Ammon's horn (tissue), 1 donor: ENCODE measurements around the gene ADARB1.

Experiments used
- DNase-seq: peaks from one replicate; pipeline ENCODE4 v3.0.0-alpha.2; 2016; ENCODE audit warnings: low spot score

The ADARB1 gene

DNA sequence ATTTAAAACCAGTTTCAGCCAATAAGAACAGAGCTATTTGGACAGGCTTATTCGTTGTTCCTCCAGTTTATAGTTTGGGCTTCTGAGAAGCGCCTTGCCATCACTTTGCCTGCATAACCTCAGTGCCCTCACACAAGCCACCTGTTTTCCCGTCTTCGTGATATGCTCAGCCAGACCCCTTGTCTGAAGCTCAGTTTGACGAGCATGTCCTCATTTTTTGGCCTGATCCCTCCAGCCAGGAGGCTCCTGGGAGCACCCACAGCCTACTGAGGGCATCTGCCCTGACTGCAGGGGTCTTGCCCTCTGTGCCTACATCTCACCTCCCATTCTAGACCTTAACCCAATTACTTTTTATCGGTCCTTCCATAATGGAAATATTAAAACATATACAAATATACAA is 95.3 kb downstream of the ADARB1 start:
- no peak for DNase-seq

DNA sequence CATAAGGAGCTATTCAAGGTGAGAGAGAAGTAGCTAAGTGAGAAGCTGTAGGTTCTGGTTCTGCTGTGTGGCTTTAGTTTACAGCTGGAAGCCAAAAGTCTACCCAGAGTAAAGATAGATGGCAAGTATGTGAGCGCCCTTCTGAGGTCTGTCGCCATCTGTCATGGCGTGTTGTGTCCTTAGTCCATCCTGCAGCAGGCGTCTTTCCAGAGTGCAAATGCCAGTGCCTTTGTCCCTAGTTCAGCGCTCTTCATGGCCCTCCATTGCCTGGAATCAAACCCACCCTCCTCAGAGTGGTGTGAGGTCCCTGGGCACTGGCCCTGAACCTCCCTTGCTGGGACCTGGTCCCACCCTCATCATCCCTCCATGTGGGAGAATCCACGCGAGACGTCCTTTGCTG is 96.6 kb downstream of the ADARB1 start:
- DNase-seq, result no peak

DNA sequence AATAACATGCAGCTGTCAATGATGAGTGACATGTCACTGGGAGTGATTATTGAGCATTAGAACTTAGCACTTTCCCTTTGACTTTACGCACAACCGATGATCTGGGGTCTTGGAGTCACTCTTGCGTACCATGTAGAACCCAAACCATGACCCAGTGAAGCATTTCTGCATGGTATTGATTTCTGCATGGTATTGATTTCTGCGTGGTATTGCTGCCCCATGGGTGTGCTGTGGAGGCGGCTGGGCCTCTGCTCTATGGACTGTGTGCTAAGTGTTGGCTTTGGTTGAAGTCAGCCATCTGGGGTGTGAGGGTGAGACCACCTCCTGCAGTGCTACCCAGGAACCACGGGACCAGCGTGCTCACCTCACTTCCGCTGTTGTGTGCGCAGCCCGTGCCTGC is 98.0 kb downstream of the ADARB1 start:
- no peak for DNase-seq

DNA sequence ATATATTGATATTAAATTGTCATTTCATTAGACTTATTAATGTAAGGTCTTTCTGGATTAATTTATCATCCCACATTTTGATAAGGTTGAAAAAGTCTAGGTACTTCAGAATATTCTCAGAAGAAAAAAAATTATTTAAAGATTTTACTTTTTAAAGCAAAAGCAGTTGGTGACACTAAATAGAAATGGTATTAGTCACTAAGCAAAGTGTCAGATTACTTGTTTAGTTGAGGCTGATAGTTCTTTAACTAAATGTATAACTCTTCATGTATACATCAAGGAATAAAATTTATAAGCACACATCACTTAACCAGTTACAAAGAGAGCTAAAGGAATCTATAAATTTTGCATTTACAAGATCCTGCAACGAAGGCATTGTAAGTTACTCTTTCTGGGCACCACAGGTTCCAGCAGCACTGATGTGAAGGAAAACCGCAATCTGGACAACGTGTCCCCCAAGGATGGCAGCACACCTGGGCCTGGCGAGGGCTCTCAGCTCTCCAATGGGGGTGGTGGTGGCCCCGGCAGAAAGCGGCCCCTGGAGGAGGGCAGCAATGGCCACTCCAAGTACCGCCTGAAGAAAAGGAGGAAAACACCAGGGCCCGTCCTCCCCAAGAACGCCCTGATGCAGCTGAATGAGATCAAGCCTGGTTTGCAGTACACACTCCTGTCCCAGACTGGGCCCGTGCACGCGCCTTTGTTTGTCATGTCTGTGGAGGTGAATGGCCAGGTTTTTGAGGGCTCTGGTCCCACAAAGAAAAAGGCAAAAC is 101.1 kb downstream of the ADARB1 start:
- no peak for DNase-seq

DNA sequence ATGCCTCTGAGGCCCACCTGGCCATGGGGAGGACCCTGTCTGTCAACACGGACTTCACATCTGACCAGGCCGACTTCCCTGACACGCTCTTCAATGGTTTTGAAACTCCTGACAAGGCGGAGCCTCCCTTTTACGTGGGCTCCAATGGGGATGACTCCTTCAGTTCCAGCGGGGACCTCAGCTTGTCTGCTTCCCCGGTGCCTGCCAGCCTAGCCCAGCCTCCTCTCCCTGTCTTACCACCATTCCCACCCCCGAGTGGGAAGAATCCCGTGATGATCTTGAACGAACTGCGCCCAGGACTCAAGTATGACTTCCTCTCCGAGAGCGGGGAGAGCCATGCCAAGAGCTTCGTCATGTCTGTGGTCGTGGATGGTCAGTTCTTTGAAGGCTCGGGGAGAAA is 101.8 kb downstream of the ADARB1 start:
- DNase-seq, result no peak

DNA sequence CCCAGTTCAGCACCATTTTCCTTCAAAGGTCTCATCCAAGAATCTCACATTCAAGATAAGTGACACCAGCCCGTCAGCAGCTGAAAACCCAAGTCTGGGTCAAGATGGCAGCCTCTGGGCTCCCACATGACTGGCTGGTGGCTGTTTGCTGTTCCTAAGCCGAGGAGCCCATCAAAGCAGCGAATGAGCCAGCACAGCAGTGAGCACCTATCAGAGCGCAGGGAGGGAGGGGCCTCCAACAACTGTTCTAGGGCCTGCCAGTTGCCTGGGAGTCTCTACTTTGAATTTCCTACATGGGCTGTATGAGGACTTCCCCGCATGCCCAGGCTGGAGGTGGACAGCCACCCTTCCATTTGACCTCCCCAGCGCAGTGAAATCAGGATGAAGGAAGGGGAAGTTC is 102.7 kb downstream of the ADARB1 start:
- DNase-seq, result no peak

DNA sequence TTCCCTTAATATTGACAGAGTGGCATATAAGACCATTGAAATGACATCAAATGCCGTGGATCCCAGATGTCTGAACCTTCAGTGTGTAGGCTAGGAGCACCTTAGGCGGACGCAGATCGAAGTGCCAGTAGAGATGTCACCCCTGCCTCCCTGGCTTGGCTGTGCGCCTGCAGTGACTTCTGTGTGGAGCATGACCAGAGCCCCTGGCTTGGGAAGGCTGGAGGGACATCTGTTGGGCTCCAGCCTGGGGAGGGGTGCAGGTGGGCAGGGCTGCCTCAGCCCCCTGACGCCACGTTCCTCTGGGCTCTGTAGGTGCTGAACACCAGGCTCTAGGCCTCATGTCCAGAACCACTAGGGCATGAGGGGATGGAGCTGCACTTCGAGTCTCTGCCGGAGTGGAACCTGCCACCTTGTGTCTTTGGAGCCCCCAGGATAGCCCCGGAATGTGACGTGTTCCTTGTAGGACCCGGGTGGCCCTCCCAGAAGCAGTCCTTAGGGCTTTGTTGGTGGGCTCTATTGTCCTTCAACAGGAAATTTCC is 103.8 kb downstream of the ADARB1 start:
- DNase-seq, result no peak

DNA sequence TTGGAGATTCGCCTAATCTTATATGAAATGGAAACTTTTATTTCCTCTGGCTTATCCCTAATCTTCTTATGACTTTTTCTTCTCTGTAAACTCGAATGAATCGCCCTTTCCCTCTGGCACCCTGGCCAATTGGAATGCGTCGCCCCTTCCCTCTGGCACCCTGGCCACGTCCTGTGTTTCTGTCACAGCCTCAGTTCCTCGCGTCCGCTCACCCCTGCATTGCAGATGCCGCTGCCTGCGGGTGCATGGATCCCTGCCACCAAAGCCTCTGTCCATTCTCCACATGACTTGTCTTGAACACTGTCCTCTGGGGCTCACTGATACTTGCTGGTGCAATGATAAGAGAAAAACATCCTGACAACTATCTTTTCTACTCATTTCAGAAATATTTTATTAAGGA is 104.6 kb downstream of the ADARB1 start:
- no peak for DNase-seq

DNA sequence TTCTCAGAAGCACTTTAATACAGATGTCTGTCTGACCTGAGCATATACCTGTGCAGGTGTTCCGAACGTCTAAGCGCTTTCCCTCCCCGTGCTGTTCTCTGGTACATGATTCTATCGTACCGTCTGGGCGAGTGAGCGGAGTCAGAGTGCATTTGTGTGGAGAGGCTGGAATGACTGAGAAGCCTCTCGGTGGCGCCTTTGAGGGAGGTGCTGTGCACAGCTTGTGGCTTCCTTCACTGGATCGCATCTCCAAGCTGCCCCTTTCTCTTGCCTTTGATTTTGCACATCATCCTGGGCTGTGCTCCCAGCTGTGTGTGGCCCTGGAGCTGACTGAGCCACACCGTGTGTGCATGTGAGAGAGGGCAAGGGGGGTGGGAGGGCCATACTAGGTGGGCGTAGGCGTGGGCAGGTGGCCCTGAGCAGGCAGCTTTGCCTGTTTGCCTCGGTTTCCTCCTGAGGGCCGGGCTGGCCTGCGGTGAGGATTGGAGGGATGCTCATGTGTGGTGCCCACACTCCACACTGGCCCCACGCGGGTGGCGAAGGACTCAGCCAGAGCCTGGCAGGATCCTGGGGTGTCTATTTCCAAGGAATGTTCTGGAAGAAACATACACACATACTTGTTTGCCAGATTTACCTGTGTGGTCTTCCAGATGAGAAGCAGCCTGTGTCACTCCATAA is 105.3 kb downstream of the ADARB1 start:
- DNase-seq, result no peak

DNA sequence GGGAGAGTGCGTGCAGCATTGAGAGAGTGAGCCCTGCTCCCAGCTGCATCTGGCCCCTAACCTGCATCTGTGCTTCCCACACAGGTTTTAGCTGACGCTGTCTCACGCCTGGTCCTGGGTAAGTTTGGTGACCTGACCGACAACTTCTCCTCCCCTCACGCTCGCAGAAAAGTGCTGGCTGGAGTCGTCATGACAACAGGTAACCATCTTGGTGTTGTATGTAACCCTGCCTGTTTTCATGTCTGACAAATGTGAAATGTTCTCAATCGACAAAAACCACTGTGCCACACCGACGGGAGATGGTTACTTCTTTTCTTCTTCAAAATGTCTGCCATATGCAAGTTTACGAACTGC is 105.8 kb downstream of the ADARB1 start:
- DNase-seq, result no peak

DNA sequence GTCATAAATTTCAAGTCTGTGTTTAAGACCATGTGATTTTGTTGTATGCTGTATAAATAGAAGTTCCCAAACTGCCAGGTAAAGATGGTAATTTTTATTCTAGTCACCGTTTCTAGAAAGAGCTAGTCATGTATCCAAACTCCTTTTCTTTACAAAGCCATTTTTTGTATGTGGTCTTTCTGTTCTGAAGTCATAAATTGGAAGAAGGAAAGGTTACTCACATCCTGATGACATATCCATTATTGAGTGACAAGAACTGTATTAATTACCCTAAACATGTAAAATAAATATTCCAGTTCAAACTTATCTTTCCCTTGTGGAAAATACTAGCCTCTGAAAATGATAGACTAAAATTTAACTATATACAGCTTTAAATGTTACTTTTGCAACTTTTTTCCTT is 108.6 kb downstream of the ADARB1 start:
- no peak for DNase-seq

DNA sequence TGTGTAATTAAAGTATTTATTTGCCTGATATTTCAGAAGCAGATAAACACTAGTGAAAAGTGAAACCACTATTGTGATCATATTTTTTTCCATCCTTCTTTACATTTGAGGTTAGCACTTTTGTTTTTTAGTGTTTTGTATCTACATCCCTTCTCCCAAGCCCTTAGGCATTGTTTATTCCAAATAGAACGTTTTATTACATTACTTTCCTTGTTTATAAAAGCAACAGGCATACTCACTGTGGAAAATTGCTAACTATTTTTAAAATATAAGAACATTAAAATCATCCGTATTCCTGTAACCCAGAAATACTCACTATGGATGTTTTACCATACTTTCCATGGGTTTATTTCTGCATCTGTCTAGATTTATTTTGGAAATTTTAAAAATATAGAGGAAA is 109.5 kb downstream of the ADARB1 start:
- DNase-seq, result no peak

DNA sequence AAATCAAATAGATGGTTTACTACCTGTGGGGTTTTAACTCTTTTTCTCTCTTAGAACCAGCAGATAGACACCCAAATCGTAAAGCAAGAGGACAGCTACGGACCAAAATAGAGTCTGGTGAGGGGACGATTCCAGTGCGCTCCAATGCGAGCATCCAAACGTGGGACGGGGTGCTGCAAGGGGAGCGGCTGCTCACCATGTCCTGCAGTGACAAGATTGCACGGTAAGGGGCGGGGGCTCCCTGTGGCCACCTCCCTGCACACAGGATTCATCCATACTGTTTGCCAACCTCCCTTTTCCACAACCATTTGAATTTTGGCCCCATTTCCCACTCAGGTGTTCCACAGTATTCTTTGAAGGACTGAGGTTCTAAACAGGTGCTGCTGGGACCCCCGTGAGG is 110.5 kb downstream of the ADARB1 start:
- DNase-seq, result no peak

DNA sequence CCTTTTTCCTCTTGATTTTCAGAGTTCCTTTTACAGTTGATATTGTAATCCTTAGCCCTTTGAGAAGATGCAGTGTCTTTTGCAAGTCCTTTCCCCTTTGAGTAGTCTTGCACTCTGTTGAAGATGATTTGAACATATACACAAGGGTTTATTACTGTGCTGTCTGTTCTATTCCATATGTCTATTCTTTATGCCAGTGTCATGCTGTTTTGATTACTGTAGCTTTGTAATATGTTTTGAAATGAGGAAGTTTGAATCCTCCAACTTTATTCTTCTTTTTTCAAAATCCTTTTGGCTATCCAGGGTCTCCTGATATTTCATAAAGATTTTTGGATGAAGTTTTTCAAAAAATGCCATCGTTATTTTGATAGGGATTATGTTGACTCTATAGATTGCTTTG is 112.3 kb downstream of the ADARB1 start:
- DNase-seq, result no peak

DNA sequence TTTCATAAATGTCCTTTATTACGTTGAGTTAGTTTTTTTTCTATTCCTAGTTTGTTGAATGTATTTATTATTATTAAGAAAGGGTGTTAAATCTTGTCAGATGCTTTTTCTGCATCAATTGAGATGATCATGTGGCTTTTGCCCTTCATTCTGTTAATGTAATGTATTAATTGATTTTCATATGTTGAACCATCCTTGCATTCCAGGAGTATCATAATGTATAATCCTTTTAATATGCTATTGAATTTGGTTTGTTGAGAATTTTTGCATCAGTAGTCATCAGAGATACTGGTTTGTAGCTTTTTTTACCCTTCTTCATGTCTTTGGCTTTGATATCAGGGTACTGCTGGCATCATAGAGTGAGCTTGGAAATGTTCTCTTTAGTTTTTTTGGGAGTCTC is 113.3 kb downstream of the ADARB1 start:
- no peak for DNase-seq

DNA sequence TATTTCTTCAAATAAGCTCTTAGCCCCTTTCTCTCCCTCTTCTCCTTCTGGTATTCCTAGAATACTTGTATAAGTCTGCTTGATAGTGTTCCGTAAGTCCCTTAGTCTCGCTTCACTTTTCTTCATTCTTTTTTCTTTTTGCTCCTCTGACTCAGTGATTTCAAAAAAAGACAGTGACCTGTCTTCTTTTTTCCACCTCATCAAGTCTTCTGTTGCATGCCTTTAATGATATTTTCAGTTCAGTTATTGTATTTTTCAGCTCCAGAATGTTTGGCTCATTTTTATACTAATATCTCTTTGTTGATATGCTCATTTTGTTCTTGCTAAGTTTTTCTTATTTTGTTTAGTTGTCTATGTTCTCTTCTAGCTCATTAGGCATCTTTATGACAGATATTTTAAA is 115.6 kb downstream of the ADARB1 start:
- DNase-seq, result no peak

DNA sequence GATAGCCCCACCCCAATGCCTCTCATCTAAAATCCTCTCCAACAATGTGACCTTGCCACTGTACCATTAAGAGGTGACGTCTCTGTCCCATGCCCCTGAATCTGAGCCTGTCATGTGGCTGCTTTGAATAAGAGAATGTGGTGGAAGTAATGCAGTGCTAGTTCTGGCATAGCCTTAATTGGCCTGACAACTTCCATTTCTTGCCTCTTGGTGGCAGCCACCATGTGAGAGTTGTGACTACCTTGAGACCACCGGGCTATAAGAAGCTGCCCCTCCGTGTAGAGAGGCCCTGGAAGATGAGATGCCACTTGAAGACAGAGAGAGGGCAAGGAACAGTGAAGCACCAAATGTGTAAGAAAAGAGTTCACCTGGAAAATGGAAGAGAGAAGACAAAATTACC is 118.0 kb downstream of the ADARB1 start:
- DNase-seq, result no peak

DNA sequence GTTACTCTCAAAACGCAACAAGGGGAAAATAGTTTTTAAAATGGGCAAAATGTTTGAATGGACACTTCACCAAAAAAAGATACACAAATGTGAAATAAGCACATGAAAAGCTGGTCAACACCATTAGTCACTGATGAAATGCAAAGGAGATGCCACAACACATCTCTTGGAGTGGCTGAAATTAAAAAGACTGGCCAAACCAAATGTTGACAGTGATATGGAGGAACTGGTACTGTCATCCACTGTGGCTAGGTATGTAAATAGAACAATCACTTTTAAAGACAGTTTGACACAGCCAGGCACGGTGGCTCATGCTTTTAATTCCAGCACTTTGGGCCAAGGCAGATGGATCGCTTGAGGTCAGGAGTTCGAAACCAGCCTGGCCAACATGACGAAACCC is 122.2 kb downstream of the ADARB1 start:
- no peak for DNase-seq

DNA sequence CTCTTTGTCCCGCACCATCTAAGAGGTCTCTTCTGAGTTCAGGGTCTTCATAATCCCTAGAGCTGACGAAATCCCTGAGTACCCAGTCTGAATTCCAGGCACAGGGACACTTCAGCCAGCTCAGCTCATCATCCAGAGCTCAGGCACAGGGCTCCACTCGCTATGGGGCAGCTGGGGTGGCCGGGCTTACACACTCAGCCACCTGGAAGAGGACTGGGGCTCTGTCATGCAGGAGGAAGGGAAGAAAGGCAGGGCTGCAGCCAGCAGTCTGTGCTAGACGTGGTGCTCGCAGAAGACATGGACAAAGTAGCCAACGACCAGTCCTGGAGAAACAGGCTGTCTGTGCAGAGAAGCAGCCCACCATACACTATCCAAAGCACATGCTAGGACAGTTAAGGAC is 124.8 kb downstream of the ADARB1 start:
- DNase-seq, result no peak

DNA sequence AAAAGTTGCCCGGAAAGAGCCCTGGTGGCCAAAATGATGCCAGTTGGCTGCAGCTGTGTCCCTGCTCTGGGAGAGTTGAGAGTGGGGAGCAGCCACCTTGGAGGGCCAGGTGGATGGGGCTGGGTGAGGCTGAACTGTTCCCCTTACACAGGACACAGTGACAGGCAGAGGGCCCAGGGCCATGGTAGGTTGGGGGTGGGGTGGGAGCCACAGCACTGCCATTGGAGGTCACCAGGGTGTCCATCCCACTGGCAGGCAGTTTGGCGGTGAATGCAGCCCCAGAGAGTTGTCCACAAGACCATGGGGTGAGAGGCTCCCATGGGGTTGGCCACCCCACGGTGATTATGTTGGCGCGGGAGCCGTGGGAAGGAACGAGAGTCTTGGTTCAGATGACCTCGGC is 125.7 kb downstream of the ADARB1 start:
- no peak for DNase-seq

DNA sequence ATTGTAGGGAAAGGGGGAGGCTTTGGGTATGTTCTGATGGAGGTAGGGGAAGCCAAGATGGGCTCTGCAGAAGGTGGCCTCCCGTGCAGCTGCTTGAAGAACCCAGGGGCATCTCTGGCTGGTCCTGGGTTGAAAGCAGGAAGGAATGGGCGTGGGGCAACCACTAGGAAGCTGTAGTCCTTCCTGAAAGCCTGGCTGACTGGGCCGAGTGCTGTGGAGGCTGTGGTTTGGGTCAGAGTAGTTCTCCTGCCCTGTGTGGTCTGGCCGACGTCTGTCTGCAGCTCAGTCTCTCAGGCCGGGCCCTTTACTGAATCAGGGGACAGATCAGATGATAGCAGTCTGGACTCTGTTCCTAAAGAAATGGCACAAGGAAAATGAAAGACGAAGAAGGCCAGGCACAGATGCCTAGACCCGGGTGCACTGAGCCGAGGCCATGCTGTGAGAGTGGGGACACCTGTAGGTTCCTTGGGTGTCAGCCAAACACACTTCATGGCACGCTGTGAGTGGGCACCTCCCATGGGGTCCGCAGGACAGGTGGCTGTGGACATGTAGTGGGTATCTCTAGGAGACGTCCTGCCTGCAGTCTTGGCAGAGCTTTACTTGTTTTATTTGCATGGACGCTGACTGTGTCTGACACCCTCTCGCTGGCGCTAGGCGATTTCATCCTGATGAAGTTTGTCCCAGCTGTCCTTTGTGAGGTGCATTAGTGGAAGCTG is 126.4 kb downstream of the ADARB1 start:
- DNase-seq, result no peak

DNA sequence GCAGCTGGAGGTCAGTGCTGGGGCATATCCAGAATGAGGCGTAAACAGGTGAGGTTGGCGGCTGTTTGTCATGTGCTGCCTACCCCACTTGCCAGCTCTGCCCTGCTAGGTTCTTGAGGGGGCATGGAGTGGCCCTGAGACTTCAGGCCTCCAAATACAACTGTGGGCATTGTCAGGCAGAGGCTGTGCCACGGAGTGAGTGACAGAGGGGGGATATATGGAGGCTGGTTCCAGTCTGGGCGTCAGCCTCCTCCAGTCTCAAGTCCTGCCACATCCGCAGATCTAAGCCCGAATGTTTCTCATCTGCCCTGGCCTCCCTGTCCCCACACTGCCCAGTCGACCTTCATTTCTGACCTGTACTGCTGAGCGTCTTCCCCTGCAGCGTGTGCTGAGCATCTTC is 128.0 kb downstream of the ADARB1 start:
- DNase-seq, result no peak

DNA sequence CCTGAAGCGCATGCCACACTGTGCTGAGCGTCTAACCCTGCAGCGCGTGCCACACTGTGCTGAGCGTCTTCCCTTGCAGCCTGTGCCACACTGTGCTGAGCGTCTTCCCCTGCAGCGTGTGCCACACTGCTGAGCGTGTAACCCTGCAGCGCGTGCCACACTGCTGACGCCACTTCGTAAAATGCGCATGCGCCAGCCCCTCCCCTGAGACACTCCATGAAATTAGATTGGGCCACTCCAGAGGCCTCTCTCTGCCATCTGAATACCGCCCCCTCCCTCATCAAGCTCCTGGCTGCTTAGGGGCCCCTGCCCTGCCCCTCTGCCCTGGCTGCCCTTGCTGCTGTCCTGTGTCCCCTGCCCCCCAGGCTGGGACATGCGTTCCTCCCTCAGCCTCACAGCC is 128.5 kb downstream of the ADARB1 start:
- DNase-seq, result no peak
